ENCODE measurements around the gene TARS3.

The TARS3 gene

GRCh38 chr15:101723874-101724674 is at the start of gene TARS3:
TARS3 (minus strand) TSS chr15:101724473; CDS start chr15:101724387, 86 bp downstream.
- TF ChIP-seq CTCF (IDR thresholded peaks at IDR 0.05): peak; percentile 51

GRCh38 chr15:101773496-101774100 is 49.3 kb upstream of the TARS3 start:
- TF ChIP-seq CTCF (IDR thresholded peaks at IDR 0.05): peak; percentile 20; the same call in 1 of the 2 replicates

GRCh38 chr15:101772921-101773320 is 48.6 kb upstream of the TARS3 start:
- TF ChIP-seq CTCF (IDR thresholded peaks at IDR 0.05): no peak

- peak; percentile 29; the same call in 1 of the 2 replicates for TF ChIP-seq CTCF (IDR thresholded peaks at IDR 0.05)
These were observed 42.9 kb upstream of the TARS3 start for GRCh38 chr15:101767083-101767640.

- no peak for TF ChIP-seq CTCF (IDR thresholded peaks at IDR 0.05)
These were observed 41.6 kb upstream of the TARS3 start for GRCh38 chr15:101765772-101766456.

GRCh38 chr15:101733545-101733944 is 9.3 kb upstream of the TARS3 start:
- no peak for TF ChIP-seq CTCF (IDR thresholded peaks at IDR 0.05)

- TF ChIP-seq CTCF (IDR thresholded peaks at IDR 0.05): no peak
These were observed 8.5 kb upstream of the TARS3 start for GRCh38 chr15:101732772-101733171.
